Muscle of leg (tissue), 9 donors: ENCODE data around the gene OVAAL. TPM values are rescaled to one million over a fixed set of nuclear protein-coding genes. Genes with fewer than 3 reads are reported as not detected.

Experiments
- polyA plus RNA-seq, 8 donors: library from polyadenylated mRNA; unstranded; fragments of 120-200 nt; gene quantifications; one replicate each; pipeline versions ENCODE4 v1.2.1 to v1.2.3, GENCODE V29; 2013; ENCODE audit warnings: inconsistent platforms in 1 of 8, low replicate concordance in 1 of 8; ENCODE audit not compliant: insufficient read length in 8 of 8, insufficient read depth in 1 of 8
- total RNA-seq: library from RNA; stranded (reverse); fragments of 120-200 nt; gene quantifications from one replicate; pipeline ENCODE4 v1.2.4, GENCODE V29; 2013

The OVAAL gene
- total and polyA plus RNA-seq, 9 donors, result not detected

Other genes starting within 250 kb of the OVAAL start
- gene ACBD6, start 56.4 kb upstream of the OVAAL start, total RNA-seq, result 51.6 TPM
- gene ACBD6, start 56.4 kb upstream of the OVAAL start, polyA plus RNA-seq, result 10 to 100 TPM; 43.8 to 53.6 (median 48.3) TPM
- 7.1 TPM for gene XPR1, start 73.1 kb downstream of the OVAAL start, total RNA-seq
- gene XPR1, start 73.1 kb downstream of the OVAAL start, polyA plus RNA-seq, result 10 to 100 TPM in 2 of 8 donors, 1 to 10 TPM in 6; 6.5 to 12.4 (median 9.3) TPM